Panc1 (cell line): ENCODE measurements around the gene TP73. TPM values are rescaled to one million over a fixed set of nuclear protein-coding genes. Genes with fewer than 3 reads are reported as not detected.

Experiments
- ATAC-seq: fragments of 200-7000 bp; cut with Tn5 transposase; 2 replicates; pipeline ENCODE4 v1.9.1; 2020; ENCODE audit warnings: mild to moderate bottlenecking, moderate library complexity
- BruUV-seq: library from RNA; stranded (reverse); fragments of 400-500 nt; replicated peaks from 2 replicates; lab custom pipeline; 2021; lab: Mats Ljungman, UMichigan
- CTCF ChIA-PET: fragments of 300-600 bp; sonication (Branson Sonifier 250); formaldehyde crosslinking; loops from one replicate; lab custom pipeline; 2022; ENCODE audit warnings: antibody characterized with exemption; lab: Charles Lee
- POLR2A ChIA-PET: fragments of 300-600 bp; sonication (Branson Sonifier 250); formaldehyde crosslinking; loops from one replicate; lab custom pipeline; 2022; ENCODE audit warnings: antibody characterized with exemption; lab: Charles Lee
- DNase-seq: peaks from one replicate; pipeline ENCODE4 v3.0.0-alpha.2; 2010; ENCODE audit warnings: low read depth, low spot score
- H3K27ac ChIP-seq: 2 replicates; pipeline ENCODE4 v1.5.1; 2011; ENCODE audit warnings: mild to moderate bottlenecking, low read length, inconsistent platforms
- H3K27me3 ChIP-seq: fragments of 200-500 bp; sonication (Bioruptor generic); 2 replicates; pipeline ENCODE4 v1.6.0; 2014; ENCODE audit warnings: low read length, inconsistent platforms; ENCODE audit not compliant: control insufficient read depth, insufficient read depth
- H3K36me3 ChIP-seq: fragments of 200-500 bp; sonication (Bioruptor generic); 2 replicates; pipeline ENCODE4 v1.5.1; 2014; ENCODE audit warnings: inconsistent platforms, mild to moderate bottlenecking, low read length, moderate library complexity; ENCODE audit not compliant: control insufficient read depth, insufficient read depth
- H3K4me1 ChIP-seq: 2 replicates; pipeline ENCODE4 v1.5.1; 2011; ENCODE audit warnings: inconsistent platforms, mild to moderate bottlenecking, low read length, moderate library complexity; ENCODE audit not compliant: control insufficient read depth, insufficient read depth
- H3K4me3 ChIP-seq, 2 experiments: 2 replicates each; pipeline ENCODE4 v1.5.1; 2011 to 2012; ENCODE audit warnings: low read depth in 2 of 2, low read length in 2 of 2, mild to moderate bottlenecking in 2 of 2, inconsistent platforms in 1 of 2, moderate library complexity in 1 of 2
- H3K9me3 ChIP-seq: fragments of 200-500 bp; sonication (Bioruptor generic); 2 replicates; pipeline ENCODE4 v1.5.1; 2014; ENCODE audit warnings: low read depth, mild to moderate bottlenecking, inconsistent platforms, low read length, moderate library complexity; ENCODE audit not compliant: control insufficient read depth, insufficient read depth
- POLR2AphosphoS5 ChIP-seq: IDR thresholded peaks from 2 replicates; pipeline ENCODE4 v1.6.1; 2012; ENCODE audit warnings: mild to moderate bottlenecking, low read depth, low read length, moderate library complexity
- SIN3A ChIP-seq: IDR thresholded peaks from 2 replicates; pipeline ENCODE4 v1.6.1; 2012; ENCODE audit warnings: low read depth, mild to moderate bottlenecking, low read length, moderate library complexity, borderline replicate concordance; ENCODE audit not compliant: insufficient read depth
- TCF7L2 ChIP-seq: IDR thresholded peaks from 2 replicates; pipeline ENCODE4 v1.6.1; 2011; ENCODE audit warnings: mild to moderate bottlenecking, low read depth, low read length, inconsistent platforms
- in situ Hi-C: cut with HindIII; loops from 2 replicates; pipeline ENCODE4 v1.10.0; 2016; ENCODE audit warnings: low sequenced_read_pairs, low pct_unique_long_range_greater_than_20kb
- intact Hi-C: fragments of 100-400 bp; cut with micrococcal nuclease; formaldehyde crosslinking; loops from one replicate; pipeline ENCODE4 v1.10.0; 2022; ENCODE audit not compliant: unreplicated experiment
- total RNA-seq: library from RNA; stranded (reverse); gene quantifications from one replicate; pipeline ENCODE4 v1.2.1, GENCODE V29; 2021; ENCODE audit not compliant: unreplicated experiment
- TF ChIP-seq, protein P1 (sequence below), 2 experiments: IDR thresholded peaks; 2 replicates each; pipeline ENCODE4 v1.6.1; 2011 to 2012; ENCODE audit warnings: low read depth in 2 of 2, control low read depth in 1 of 2, low read length in 1 of 2, mild to moderate bottlenecking in 1 of 2, moderate library complexity in 1 of 2; ENCODE audit not compliant: insufficient read depth in 1 of 2
- TF ChIP-seq, protein P2 (sequence below): fragments of 450-650 bp; IDR thresholded peaks from 2 replicates; pipeline ENCODE4 v1.5.1; 2017; ENCODE audit warnings: mild to moderate bottlenecking

The TP73 gene
- total RNA-seq, 1 experiment from 2014 or later, result 4.7 TPM

GRCh38 chr1:3689138-3689750, 36.9 kb downstream of the TP73 start:
- CTCF ChIA-PET, result no interaction called here
- Histone ChIP-seq H3K27ac (no peak overlapping the region), H3K4me3 (no peak overlapping the region), H3K9me3 (no peaks in the 10 kb centered on the region), H3K36me3 (no peaks in the 10 kb centered on the region), H3K27me3 (no peaks in the 10 kb centered on the region), H3K4me1 (peaks cover 4% of the 10 kb centered on the region; the same call in 1 of the 2 replicates)
- TF ChIP-seq TCF7L2 (no peak), SIN3A (no peak), POLR2AphosphoS5 (no peak)
- TF ChIP-seq, protein P1, sequence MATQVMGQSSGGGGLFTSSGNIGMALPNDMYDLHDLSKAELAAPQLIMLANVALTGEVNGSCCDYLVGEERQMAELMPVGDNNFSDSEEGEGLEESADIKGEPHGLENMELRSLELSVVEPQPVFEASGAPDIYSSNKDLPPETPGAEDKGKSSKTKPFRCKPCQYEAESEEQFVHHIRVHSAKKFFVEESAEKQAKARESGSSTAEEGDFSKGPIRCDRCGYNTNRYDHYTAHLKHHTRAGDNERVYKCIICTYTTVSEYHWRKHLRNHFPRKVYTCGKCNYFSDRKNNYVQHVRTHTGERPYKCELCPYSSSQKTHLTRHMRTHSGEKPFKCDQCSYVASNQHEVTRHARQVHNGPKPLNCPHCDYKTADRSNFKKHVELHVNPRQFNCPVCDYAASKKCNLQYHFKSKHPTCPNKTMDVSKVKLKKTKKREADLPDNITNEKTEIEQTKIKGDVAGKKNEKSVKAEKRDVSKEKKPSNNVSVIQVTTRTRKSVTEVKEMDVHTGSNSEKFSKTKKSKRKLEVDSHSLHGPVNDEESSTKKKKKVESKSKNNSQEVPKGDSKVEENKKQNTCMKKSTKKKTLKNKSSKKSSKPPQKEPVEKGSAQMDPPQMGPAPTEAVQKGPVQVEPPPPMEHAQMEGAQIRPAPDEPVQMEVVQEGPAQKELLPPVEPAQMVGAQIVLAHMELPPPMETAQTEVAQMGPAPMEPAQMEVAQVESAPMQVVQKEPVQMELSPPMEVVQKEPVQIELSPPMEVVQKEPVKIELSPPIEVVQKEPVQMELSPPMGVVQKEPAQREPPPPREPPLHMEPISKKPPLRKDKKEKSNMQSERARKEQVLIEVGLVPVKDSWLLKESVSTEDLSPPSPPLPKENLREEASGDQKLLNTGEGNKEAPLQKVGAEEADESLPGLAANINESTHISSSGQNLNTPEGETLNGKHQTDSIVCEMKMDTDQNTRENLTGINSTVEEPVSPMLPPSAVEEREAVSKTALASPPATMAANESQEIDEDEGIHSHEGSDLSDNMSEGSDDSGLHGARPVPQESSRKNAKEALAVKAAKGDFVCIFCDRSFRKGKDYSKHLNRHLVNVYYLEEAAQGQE (IDR thresholded peaks at IDR 0.05; ENCODE audit: insufficient read depth in 1 of 2, low read depth in 2 of 2, low read length in 1 of 2), result no peak
- TF ChIP-seq, protein P2, sequence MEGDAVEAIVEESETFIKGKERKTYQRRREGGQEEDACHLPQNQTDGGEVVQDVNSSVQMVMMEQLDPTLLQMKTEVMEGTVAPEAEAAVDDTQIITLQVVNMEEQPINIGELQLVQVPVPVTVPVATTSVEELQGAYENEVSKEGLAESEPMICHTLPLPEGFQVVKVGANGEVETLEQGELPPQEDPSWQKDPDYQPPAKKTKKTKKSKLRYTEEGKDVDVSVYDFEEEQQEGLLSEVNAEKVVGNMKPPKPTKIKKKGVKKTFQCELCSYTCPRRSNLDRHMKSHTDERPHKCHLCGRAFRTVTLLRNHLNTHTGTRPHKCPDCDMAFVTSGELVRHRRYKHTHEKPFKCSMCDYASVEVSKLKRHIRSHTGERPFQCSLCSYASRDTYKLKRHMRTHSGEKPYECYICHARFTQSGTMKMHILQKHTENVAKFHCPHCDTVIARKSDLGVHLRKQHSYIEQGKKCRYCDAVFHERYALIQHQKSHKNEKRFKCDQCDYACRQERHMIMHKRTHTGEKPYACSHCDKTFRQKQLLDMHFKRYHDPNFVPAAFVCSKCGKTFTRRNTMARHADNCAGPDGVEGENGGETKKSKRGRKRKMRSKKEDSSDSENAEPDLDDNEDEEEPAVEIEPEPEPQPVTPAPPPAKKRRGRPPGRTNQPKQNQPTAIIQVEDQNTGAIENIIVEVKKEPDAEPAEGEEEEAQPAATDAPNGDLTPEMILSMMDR, result no peak
- POLR2A ChIA-PET, result no interaction called here
- in situ Hi-C loops, result no loop called here
- no peak for ATAC-seq
- no peak for DNase-seq
- intact Hi-C loops, result no loop called here
- no TSS peak for BruUV-seq

GRCh38 chr1:3690282-3691065, 38.2 kb downstream of the TP73 start:
- Histone ChIP-seq H3K9me3 (no peaks in the 10 kb centered on the region), H3K4me1 (peaks cover 7% of the 10 kb centered on the region), H3K27me3 (no peaks in the 10 kb centered on the region), H3K4me3 (no peak overlapping the region), H3K27ac (no peak overlapping the region), H3K36me3 (no peaks in the 10 kb centered on the region)
- in situ Hi-C loops (no loop called here), intact Hi-C loops (no loop called here)
- ChIA-PET POLR2A (no interaction called here), CTCF (no interaction called here)
- TF ChIP-seq, protein P1 (IDR thresholded peaks at IDR 0.05; ENCODE audit: insufficient read depth in 1 of 2, low read depth in 2 of 2, low read length in 1 of 2), result no peak
- TF ChIP-seq SIN3A, result no peak
- no peak for TF ChIP-seq POLR2AphosphoS5
- TF ChIP-seq, protein P2, result no peak
- TF ChIP-seq TCF7L2, result no peak
- BruUV-seq, result no TSS peak
- DNase-seq (no peak), ATAC-seq (no peak)
